ENCODE data around the gene PPIL3. TPM values are rescaled to one million over a fixed set of nuclear protein-coding genes. Genes with fewer than 3 reads are reported as not detected.

The PPIL3 gene
- total RNA-seq = 10 to 100 TPM; 16.4 to 42.4 (median 27.0) TPM

DNA sequence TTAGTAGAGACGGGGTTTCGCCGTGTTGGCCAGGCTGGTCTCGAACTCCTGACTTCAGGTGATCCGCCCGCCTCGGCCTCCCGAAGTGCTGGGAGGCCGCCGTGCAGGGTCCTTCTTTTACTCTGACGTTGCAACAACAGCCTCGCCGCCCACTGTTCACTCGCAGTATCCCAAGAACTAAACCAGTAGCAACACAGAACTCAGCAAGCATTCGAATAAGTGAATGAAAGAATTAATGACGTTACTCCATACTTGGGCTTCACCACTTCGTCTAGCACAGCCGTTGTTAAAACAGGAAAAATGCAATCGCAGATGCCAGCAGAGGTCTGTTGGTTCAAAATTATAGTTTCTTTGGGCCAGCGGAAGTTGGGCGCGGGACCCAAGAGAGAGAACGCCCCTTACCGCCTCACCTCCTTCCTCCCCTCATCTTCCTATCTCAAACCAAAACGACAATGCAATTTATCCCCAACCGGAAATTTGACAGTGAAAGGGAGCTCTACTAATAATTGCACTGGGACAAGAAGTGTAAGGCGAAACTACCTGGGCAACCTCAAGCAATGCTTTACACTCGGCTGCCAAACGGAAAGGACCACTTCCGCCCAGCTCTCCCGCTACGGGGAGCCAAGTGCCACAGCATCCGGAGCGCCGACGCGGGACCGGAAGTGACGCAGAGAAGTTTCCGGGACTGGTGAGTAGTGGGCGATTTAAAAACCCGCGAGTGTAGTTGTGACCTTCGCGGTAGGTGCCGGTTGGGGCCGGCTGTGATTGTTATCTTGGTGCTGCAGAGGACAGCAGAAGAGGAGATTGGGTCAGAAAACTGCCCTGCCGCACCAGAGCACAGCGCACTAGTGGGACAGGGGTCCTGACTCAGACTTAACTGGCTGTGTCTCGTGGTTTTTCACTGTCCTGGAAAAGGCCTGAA is at the start of gene PPIL3, which contains the start of gene NIF3L1:
TSS of gene PPIL3 (minus strand) at position 374 of the 922 bp plus-strand sequence. CDS start 1,462 bp downstream, outside the sequence.
TSS of gene NIF3L1 (plus strand) at position 668 of the 922 bp plus-strand sequence. CDS start 2,573 bp downstream, outside the sequence.
- Histone ChIP-seq H3K4me1 (peaks cover 0 to 11% of the 10 kb centered on the region in 2 donors), H3K9me3 (no peaks in the 10 kb centered on the region), H3K4me3 (peak within 1 kb of the TSS; percentile 74 to 82 (median 74)), H3K36me3 (no peaks in the 10 kb centered on the region), H3K27me3 (no peaks in the 10 kb centered on the region), H3K27ac (peak within 1 kb of the TSS; percentile 92 to 98)
- intact Hi-C loops (cut with DNase I; ENCODE audit: low total_unique reads) = no loop called here
- peak; percentile 95 for DNase-seq (ENCODE audit: low spot score in 2 of 2)
- TF ChIP-seq POLR2AphosphoS5 (IDR thresholded peaks at IDR 0.05) = peak; percentile 84 to 93 (median 88)
- TF ChIP-seq, protein P1, sequence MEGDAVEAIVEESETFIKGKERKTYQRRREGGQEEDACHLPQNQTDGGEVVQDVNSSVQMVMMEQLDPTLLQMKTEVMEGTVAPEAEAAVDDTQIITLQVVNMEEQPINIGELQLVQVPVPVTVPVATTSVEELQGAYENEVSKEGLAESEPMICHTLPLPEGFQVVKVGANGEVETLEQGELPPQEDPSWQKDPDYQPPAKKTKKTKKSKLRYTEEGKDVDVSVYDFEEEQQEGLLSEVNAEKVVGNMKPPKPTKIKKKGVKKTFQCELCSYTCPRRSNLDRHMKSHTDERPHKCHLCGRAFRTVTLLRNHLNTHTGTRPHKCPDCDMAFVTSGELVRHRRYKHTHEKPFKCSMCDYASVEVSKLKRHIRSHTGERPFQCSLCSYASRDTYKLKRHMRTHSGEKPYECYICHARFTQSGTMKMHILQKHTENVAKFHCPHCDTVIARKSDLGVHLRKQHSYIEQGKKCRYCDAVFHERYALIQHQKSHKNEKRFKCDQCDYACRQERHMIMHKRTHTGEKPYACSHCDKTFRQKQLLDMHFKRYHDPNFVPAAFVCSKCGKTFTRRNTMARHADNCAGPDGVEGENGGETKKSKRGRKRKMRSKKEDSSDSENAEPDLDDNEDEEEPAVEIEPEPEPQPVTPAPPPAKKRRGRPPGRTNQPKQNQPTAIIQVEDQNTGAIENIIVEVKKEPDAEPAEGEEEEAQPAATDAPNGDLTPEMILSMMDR (IDR thresholded peaks at IDR 0.05) = peak in 1 of 3 donors; percentile 11
- TF ChIP-seq POLR2A (IDR thresholded peaks at IDR 0.05) = peak; percentile 44

DNA sequence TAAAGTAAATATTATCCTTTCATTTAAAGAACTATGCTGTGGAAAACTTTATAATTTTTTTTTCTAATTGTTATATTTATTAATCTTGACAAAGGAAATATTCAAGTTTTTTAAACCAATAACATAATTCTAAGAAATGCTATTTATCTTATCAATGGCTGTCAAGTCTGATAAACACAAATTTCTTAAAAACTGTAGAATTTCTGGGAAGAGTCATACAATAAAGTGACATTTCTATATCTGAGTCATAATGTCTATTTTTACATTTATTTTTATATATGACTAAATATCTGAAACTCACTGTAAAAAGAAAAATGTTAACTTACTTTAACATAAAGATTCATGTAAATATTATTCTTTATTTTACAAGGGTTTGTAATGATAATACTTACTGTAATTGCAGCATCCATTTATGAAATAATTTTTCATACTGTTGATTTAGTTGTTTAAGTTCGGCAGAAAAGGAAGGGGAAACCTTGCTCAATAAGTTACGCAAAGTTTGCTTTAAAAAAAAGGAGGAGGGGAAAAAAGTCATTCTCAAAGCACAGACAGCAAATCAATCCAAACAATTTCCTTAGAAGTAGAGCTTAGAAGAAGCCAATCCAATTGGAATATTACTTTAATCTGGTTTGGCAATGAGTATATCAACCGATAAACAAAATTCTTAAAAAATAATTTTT is 42.2 kb upstream of the PPIL3 start:
- Histone ChIP-seq H3K4me1 (no peaks in the 10 kb centered on the region), H3K27me3 (no peaks in the 10 kb centered on the region), H3K9me3 (no peaks in the 10 kb centered on the region), H3K4me3 (no peak overlapping the region), H3K27ac (no peak overlapping the region), H3K36me3 (peaks cover 7% of the 10 kb centered on the region)
- intact Hi-C loops (cut with DNase I; ENCODE audit: low total_unique reads) = loop anchor here (5.0 kb wide), 1 partner anchor 366 kb away; no protein-coding TSS in a partner anchor
- TF ChIP-seq POLR2A (IDR thresholded peaks at IDR 0.05) = no peak
- TF ChIP-seq, protein P1 (IDR thresholded peaks at IDR 0.05) = no peak
- no peak for TF ChIP-seq POLR2AphosphoS5 (IDR thresholded peaks at IDR 0.05)
- DNase-seq (ENCODE audit: low spot score in 2 of 2) = no peak

DNA sequence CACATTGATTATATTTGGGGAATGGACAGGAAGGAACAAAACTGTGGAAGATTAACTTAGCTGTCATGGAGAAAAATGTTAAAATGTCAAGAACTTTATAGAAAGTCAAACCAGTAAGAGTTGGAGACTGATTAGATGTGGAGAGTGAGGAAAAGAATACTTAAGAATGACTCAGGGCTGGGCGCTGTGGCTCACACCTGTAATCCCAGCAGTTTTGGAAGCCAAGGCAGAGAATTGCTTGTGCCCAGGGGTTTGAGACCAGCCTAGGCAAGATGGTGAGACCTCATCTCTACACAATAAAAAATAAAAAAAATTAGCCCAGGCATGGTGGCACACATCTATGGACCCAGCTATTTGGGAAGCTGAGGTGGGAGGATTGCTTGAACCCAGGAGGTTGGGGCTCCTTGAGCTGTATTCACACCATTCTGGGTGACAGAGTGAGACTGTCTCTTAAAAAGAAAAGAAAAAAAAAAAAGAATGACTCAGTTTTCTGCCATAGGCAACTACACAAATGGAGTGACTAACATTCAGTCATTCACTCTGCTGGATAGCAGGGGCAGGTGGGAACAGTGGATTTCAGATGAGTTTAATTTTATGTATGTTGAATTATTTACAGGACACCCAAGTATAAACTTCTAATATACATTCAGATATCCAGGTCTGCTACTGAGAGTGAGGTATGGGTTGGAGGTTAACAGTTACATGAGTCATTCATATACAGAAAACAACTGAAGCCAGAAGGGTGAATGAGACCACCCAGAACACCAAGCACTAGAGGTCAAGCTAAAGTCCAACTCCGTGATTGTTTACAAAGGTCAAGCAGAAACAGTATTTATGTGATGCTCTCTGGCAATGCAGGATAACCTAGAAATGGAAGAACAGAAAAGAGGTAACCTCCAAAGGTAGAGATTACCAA is 40.7 kb upstream of the PPIL3 start:
- Histone ChIP-seq H3K9me3 (no peaks in the 10 kb centered on the region), H3K4me1 (no peaks in the 10 kb centered on the region), H3K27me3 (no peaks in the 10 kb centered on the region), H3K36me3 (peaks cover 7% of the 10 kb centered on the region), H3K27ac (no peak overlapping the region), H3K4me3 (no peak overlapping the region)
- TF ChIP-seq, protein P1 (IDR thresholded peaks at IDR 0.05) = no peak
- no peak for TF ChIP-seq POLR2AphosphoS5 (IDR thresholded peaks at IDR 0.05)
- no peak for TF ChIP-seq POLR2A (IDR thresholded peaks at IDR 0.05)
- DNase-seq (ENCODE audit: low spot score in 2 of 2) = no peak
- intact Hi-C loops (cut with DNase I; ENCODE audit: low total_unique reads) = loop anchor here (5.0 kb wide), 1 partner anchor 368 kb away; no protein-coding TSS in a partner anchor

DNA sequence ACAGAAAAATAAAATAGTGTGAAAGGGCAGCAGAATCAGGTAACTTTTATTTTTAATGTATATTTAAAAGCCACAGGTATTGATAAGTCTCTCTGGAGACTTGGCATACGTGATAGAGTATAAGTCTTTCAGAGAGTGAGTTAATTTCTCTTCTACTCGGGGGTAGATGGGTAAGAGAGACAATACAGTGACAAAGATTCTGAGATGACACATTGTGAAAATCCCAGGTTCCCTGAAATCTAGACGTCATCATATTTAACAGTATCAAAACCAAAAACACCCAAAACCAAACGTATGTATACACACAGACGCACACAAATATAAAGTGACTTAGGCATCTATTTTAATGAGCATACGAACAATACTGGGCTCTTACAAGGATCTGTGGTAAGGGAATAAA is 33.6 kb upstream of the PPIL3 start:
- no peak for TF ChIP-seq POLR2A (IDR thresholded peaks at IDR 0.05)
- TF ChIP-seq, protein P1 (IDR thresholded peaks at IDR 0.05) = no peak
- no peak for TF ChIP-seq POLR2AphosphoS5 (IDR thresholded peaks at IDR 0.05)
- Histone ChIP-seq H3K4me1 (no peaks in the 10 kb centered on the region), H3K27ac (no peak overlapping the region), H3K9me3 (no peaks in the 10 kb centered on the region), H3K4me3 (no peak overlapping the region), H3K36me3 (peaks cover 14% of the 10 kb centered on the region), H3K27me3 (no peaks in the 10 kb centered on the region)
- no peak for DNase-seq (ENCODE audit: low spot score in 2 of 2)
- intact Hi-C loops (cut with DNase I; ENCODE audit: low total_unique reads) = no loop called here

All from breast epithelium (tissue), 4 donors.